GM19467 (cell line): Measurements from ENCODE around the gene CTH.
"Not testable (repeated sequence)": the region's sequence is repeated elsewhere in the genome, so short reads cannot be mapped to it uniquely, and the experiment has no call there.

Source experiments
- ATAC-seq: cut with Tn5 transposase; IDR thresholded peaks from one replicate; pipeline ENCODE4 v1.9.1; 2021; ENCODE audit warnings: mild to moderate bottlenecking, moderate library complexity; ENCODE audit not compliant: unreplicated experiment

Gene CTH

DNA sequence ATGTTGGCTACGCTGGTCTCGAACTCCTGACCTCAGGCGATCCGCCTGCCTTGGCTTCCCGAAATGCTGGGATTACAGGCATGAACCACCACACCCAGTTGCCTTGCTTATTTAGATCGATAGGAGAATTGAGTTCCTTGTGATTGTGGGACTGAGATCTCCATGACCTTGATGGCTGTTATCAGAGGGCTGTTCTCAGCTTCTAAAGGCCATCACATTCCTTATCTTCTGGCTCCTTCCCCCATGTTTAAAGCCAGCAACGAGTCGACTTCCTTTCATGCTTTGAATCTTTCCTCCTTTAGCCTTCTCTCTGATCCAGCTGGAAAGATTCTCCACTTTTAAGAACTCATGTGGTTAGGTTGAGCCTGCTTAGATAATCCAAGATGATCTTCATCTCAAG is 38.0 kb downstream of the CTH start:
- no peak for ATAC-seq

DNA sequence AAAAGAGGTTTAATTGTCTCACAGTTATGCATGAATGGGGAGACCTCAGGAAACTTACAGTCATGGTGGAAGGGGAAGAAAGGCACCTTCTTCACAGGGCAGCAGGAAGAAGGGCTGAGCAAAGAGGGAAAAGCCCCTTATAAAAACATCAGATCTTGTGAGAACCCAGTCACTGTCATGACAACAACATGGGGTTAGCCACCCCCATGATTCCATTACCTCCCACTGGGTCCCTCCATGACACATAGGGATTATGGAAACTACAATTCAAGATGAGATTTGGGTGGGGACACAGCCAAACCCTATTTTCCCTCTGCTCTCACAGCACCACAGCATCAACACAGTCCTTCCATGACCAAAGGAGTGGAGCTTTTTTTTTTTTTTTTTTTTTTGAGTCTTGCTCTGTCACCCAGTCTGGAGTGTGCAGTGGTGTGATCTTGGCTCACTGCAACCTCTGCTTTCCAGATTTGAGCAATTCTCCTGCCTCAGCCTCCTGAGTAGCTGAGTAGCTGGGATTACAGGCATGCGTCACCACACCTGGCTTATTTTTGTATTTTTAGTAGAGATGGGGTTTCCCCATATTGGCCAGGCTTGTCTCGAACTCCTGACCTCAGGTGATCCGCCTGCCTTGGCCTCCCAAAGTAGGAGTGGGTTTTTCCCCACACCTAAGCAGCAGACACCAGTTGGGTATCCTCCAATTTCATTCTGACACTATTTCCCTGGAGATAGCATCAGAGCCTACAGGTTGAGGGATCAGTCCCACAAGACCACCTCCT is 41.3 kb downstream of the CTH start:
- ATAC-seq: not testable (repeated sequence)

- ATAC-seq: no peak
Measured at GRCh38 chr1:70455291-70455690, 44.2 kb downstream of the CTH start.

DNA sequence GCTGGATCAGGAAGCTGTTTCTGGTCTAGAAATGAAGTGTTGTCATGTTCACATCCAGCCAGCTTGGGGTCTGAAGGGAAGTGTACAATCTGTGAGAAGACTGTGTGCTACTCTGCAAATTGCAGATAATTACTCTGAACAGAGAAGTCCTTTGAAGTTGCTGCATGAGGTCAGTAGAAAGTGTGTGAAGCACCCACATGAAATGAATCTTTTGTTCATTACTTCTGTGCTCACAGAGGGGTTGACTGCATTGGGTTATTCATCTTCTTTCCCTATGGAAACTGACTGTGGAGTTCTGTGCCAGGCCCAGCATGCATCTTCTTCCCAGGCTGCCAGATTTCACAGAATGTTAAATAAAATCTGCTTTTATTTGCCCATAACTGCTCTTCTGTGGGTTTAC is 47.1 kb downstream of the CTH start:
- no peak for ATAC-seq

GRCh38 chr1:70459496-70460225 is 48.6 kb downstream of the CTH start:
- ATAC-seq: no peak

GRCh38 chr1:70460740-70461713 is 50.0 kb downstream of the CTH start:
- not testable (repeated sequence) for ATAC-seq

- no peak for ATAC-seq
Measured at GRCh38 chr1:70462611-70463010, 51.5 kb downstream of the CTH start.

- no peak for ATAC-seq
Measured at GRCh38 chr1:70465911-70466310, 54.8 kb downstream of the CTH start.

GRCh38 chr1:70467531-70467930 is 56.5 kb downstream of the CTH start:
- no peak for ATAC-seq

DNA sequence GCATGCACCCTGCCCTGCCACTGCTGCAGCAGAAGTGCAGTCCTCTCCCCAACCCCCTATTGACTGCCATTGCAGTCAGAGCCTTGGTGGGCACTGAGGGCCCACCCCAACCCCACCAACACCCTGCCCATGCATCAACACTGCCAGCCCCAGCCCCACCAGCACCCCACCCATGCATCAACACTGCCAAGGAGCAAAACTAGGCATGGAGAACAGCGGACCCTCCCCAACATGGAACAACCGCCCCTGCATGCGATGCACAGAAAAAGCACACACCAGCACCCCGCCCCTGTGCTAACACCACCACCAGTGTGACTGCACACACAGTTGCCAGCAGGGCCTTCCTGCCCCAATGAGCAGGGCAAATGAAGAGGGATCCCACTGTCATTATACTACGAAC is 57.1 kb downstream of the CTH start:
- no peak for ATAC-seq

- not testable (repeated sequence) for ATAC-seq
Measured at GRCh38 chr1:70469184-70469583, 58.1 kb downstream of the CTH start.

DNA sequence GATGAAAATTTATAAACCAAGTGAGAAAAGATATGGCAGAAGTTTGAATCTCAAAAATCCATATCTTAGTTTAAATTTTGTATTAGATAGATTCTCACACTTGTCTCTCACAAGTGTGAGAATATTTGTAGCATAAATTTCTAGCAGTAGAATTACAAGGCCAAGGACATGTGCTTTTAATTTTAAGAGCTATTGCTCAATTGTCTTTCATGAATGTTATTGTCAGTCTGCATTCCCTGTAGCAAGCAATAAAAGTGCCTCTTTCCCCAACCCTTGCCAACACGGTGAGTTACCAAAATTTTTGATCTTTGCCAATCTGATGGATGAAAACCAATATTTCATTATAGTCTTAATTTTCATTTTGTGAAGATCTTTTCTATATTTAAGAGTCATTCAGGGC is 64.0 kb downstream of the CTH start:
- no peak for ATAC-seq

DNA sequence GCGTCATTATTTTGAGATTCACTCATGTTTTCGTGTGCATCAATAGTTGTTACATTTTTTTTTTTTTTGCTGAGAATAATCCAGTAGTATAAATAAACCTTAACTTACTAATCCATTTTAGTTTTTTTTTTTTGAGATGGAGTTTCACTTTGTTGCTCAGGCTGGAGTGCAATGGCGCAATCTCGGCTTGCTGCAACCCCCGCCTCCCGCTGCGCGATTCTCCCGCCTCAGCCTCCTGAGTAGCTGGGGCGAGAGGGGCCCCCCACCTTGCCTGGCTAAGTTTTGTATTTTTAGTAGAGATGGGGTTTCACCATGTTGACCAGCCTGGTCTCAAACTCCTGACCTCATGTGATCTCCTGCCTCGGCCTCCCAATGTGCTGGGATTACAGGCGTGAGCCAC is 66.0 kb downstream of the CTH start:
- no peak for ATAC-seq

DNA sequence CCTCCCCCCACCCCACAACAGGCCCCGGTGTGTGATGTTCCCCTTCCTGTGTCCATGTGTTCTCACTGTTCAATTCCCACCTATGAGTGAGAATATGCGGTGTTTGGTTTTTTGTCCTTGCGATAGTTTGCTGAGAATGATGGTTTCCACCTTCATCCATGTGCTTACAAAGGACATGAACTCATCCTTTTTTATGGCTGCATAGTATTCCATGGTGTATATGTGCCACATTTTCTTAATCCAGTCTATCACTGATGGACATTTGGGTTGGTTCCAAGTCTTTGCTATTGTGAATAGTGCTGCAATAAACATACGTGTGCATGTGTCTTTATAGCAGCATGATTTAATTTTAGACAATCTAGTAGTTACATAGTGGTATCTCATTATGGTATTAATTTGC is 66.8 kb downstream of the CTH start:
- not testable (repeated sequence) for ATAC-seq

DNA sequence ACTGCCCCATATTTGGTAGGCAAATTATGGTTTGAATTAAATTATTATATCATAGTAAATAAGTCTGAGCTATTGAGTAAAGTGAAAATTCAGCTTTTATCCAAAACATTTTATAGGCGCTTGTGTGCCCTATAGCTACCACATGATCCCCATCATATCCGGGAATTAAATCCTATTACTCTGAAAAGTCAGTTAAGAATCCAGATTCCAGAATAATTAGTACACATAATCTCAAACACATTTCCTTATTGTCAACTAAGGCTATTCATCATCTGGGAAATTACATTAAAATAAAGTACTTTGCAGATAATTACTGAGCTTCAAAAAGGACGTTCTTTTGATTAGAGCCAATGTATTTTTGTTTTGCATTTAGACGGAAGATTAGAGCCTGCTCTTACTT is 72.3 kb downstream of the CTH start:
- no peak for ATAC-seq

DNA sequence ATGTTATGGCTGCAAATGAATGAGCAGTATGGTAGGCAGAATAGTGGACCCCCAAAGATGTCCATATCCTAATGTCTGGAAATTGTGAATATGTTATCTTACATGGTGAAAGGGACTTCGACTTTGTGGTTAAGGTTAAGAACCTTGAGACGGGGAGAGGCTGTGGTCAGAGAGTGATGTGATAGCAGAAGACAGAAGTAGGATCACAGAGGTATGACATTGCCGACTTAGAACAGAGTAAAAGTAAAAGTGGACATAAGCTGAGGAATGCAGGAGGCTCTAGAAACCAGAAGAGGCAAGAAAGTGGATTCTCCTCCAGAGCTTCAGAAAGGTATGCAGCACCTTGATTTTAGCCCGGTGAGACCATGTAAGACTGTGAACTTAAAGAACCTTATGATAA is 74.6 kb downstream of the CTH start:
- no peak for ATAC-seq

GRCh38 chr1:70486676-70487458 is 75.8 kb downstream of the CTH start:
- ATAC-seq: no peak

GRCh38 chr1:70487459-70487815 is 76.4 kb downstream of the CTH start:
- ATAC-seq: no peak

- ATAC-seq: no peak
Measured at GRCh38 chr1:70487910-70488665, 77.0 kb downstream of the CTH start.
